GM21526 (cell line): ENCODE data around the gene TPST2.

Experiments used
- ATAC-seq: cut with Tn5 transposase; IDR thresholded peaks from one replicate; pipeline ENCODE4 v1.9.1; 2021; ENCODE audit warnings: moderate library complexity; ENCODE audit not compliant: unreplicated experiment, low FRiP score

Gene TPST2

DNA sequence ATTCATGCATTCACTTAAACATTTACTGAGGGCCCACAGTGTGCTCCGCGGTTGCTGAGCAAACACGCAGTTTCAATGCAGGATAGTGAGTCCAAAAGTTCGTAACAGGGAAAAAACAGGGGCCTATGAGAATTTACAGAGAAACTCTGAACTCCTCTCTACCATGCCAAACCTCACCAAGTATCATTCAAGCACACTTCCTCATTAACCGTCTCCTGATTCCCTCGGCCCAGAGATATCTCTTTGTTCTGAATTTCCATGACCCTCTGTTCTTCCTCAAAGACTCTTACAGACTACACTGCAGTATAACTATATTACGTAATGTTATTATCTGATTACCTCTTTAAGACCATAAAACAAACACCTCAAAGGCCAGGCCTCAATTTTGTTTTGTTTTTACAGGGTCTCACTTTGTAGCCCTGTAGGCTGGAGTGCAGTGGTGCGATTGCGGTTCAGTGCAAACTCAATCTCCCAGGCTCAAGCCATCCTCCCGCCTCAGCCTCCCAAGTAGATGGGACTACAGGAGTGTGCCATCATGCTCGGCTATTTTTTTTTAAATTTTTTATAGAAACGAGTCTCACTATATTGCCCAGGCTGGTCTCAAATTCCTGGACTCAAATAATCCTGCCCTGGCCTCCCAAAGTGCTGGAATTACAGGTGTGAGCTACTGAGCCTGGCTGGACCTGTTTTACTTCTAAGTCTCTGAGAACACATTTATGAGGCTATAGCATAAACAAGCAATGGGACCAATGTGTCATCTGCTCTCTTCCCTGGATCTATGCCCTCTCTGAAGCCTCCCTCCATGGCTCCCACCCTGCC, 109.9 kb downstream of the TPST2 start:
- no peak for ATAC-seq

DNA sequence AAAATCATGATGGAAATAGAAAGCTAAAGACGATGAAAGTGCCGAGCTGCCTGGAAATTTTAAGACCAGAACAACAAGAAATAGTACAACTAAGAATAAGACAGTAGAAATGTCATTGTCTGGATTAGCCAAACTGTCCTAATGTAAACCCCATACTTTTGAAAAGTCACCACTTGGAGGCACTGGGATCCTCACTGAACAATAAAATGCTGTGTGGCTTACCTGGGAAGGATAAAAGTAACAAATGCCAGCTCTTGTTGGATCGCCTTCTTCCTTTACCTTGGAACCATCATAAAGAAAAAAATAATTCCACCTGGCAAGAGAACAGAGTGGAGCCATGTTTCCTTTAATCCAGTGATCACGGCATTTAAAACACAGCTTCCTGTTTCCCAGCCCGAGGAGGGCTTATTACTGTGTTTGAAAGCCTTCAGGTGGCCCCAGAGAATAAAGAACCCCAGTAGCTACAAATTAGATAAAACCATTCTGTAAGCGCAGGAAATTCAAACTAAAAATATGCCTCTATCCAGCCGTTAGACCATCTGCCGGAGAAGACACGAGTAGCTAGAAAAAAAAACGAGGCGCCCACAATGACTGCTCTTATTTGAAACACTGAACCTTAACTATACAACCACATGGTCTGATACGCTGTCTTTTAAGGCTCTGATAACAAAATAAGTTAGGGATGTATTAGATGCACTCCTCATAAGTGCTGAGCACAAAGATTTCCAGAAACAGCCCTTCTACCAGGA, 110.7 kb downstream of the TPST2 start:
- ATAC-seq, result no peak

DNA sequence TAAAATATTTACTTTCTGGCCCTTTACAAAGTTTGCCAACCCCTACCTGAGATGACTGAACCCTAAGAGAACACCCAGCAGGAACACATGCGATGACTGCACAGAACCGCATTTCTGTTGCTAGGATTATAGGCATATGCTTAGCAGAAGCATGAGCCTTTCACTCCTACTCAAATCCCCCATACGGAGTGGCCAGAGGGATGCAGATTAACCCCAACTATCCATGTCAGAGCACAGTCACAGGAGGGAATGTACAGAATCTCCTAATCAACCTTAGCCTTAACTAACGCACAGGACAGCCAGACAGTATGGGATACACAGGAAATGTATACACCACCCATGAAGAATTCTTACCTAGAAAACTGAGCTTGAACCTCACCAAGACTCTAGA, 112.6 kb downstream of the TPST2 start:
- no peak for ATAC-seq

DNA sequence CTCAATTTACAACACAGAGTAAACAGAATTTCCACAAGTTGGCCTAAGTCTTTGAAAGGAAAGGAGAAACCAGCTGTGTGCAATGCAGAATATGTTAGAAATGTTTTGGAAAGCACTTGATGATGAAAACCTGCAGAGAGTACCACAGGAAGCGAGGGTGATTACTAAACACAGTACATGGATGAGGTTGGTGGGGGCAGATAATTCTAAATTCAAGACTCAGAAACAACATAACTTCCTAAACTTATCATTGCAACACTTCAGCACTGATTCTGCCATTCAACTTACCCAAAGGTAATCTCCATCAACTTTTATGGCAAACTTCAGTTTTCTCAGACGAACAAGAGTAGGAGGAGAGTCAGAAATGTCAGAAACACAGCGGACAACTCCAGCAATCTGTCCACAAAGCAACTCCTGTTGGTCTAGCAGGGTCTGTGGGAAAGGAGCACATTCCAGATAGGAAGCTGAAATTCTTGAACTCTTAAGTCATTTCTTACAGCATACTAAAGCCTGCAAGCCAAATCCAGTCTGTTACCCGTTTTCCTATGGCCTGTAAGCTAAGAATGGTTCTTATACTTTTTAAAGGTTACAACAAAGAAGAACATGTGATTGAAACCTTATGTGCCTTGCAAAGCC, 113.1 kb downstream of the TPST2 start:
- no peak for ATAC-seq

DNA sequence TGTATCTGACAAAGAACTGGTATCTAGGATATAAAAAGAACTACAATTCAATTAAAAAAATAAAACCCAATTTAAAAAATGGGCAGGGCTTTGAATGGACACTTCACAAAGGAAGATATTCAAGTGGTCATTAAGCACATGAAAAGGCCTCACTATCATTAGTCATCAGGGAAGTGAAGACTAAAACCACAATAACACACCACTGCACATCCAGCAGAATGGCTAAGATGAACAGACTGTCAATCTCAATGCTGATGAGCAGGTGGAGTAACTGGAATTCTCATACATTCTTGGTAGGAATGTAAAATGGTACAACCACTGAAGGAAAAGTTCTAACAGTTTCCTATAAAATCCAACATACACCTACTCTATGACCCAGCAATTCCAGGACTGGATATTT, 115.2 kb downstream of the TPST2 start:
- no peak for ATAC-seq
